ENCODE measurements around the gene LANCL2. TPM values are rescaled to one million over a fixed set of nuclear protein-coding genes. Genes with fewer than 3 reads are reported as not detected.

Gene LANCL2
- total RNA-seq, 1 experiment from 2014 or later, result 18.5 TPM

- ChIA-PET CTCF (no interaction called here), POLR2A (no interaction called here)
- no peak for DNase-seq
- Histone ChIP-seq H3K4me3 (ENCODE audit: low read depth, low read length) (no peak overlapping the region), H3K36me3 (ENCODE audit: control insufficient read depth, insufficient read depth, low read length) (no peaks in the 10 kb centered on the region), H3K27me3 (replicated peaks; ENCODE audit: control insufficient read depth, insufficient read depth, low read length) (no peaks in the 10 kb centered on the region), H3K4me1 (no peaks in the 10 kb centered on the region; the same call in 1 of the 2 replicates), H3K9me3 (no peaks in the 10 kb centered on the region)
- intact Hi-C loops (cut with micrococcal nuclease; ENCODE audit: unreplicated experiment), result no loop called here
- Mint-ChIP-seq H3K4me1 (ENCODE audit: low read depth, unreplicated experiment) (peaks cover 10% of the 10 kb centered on the region), H3K27ac (ENCODE audit: unreplicated experiment) (no peak overlapping the region), H3K36me3 (ENCODE audit: insufficient read depth, unreplicated experiment) (peaks cover 6% of the 10 kb centered on the region), H3K27me3 (ENCODE audit: insufficient read depth, unreplicated experiment) (no peaks in the 10 kb centered on the region), H3K9me3 (ENCODE audit: unreplicated experiment) (no peaks in the 10 kb centered on the region), H3K4me3 (ENCODE audit: unreplicated experiment) (no peak overlapping the region)
- no TSS peak for BruUV-seq (replicated peaks)
- TF ChIP-seq CTCF (IDR thresholded peaks at IDR 0.05; ENCODE audit: insufficient read depth in 1 of 2, low read depth in 1 of 2, low read length in 1 of 2, severe bottlenecking in 1 of 2, unreplicated experiment in 1 of 2), result no peak
Measured at GRCh38 chr7:55405856-55406541, 40.9 kb downstream of the LANCL2 start.

GRCh38 chr7:55409482-55410225, 44.5 kb downstream of the LANCL2 start:
- H3K9me3 Mint-ChIP-seq (ENCODE audit: unreplicated experiment), result no peaks in the 10 kb centered on the region
- ChIA-PET POLR2A (no interaction called here), CTCF (interaction anchor here (0.6 to 1.0 kb wide), 3 partner anchors 14 to 324 kb away, joined by 3 read pairs; no protein-coding TSS in a partner anchor)
- Histone ChIP-seq H3K9me3 (no peaks in the 10 kb centered on the region), H3K4me1 (no peaks in the 10 kb centered on the region; the same call in 1 of the 2 replicates), H3K4me3 (ENCODE audit: low read depth, low read length) (no peak overlapping the region), H3K36me3 (ENCODE audit: control insufficient read depth, insufficient read depth, low read length) (no peaks in the 10 kb centered on the region), H3K27me3 (replicated peaks; ENCODE audit: control insufficient read depth, insufficient read depth, low read length) (no peaks in the 10 kb centered on the region)
- H3K36me3 Mint-ChIP-seq (ENCODE audit: insufficient read depth, unreplicated experiment), result peaks cover 6% of the 10 kb centered on the region
- peaks cover 10% of the 10 kb centered on the region for H3K4me1 Mint-ChIP-seq (ENCODE audit: low read depth, unreplicated experiment)
- H3K27me3 Mint-ChIP-seq (ENCODE audit: insufficient read depth, unreplicated experiment), result no peaks in the 10 kb centered on the region
- no peak overlapping the region for H3K27ac Mint-ChIP-seq (ENCODE audit: unreplicated experiment)
- no TSS peak for BruUV-seq (replicated peaks)
- peak in 1 of 2 experiments; percentile 4 for TF ChIP-seq CTCF (IDR thresholded peaks at IDR 0.05; ENCODE audit: insufficient read depth in 1 of 2, low read depth in 1 of 2, low read length in 1 of 2, severe bottlenecking in 1 of 2, unreplicated experiment in 1 of 2)
- no peak for DNase-seq
- intact Hi-C loops (cut with micrococcal nuclease; ENCODE audit: unreplicated experiment), result no loop called here
- no peak overlapping the region for H3K4me3 Mint-ChIP-seq (ENCODE audit: unreplicated experiment)

DNA sequence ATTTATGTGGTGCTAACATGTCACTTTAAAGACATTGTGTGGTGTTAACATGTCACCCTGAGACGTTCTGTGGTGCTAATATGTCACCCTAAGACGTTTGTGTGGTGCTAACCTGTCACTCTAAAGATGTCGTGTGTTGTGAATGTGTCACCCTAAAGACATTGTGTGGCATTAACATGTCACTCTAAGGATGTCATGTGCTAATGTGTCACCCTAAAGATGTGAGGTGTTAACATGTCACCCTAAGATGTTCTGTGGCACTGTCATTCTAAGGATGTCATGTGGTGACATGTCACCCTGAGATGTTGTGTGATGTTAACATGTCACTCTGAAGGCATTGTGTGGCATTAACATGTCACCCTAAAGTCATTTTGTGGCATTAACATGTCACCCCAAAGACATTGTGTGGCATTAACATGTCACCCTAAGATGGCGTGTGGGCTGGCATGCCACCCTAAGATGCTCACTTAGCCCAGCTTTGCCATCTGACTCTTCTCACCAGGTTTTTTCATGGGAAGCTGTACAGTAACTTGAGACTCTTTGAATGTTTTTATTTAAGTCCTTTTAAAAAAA, 45.6 kb downstream of the LANCL2 start:
- CTCF ChIA-PET, result no interaction called here
- POLR2A ChIA-PET, result no interaction called here
- Histone ChIP-seq H3K27me3 (replicated peaks; ENCODE audit: control insufficient read depth, insufficient read depth, low read length) (no peaks in the 10 kb centered on the region), H3K4me1 (no peaks in the 10 kb centered on the region; the same call in 1 of the 2 replicates), H3K36me3 (ENCODE audit: control insufficient read depth, insufficient read depth, low read length) (no peaks in the 10 kb centered on the region), H3K9me3 (no peaks in the 10 kb centered on the region), H3K4me3 (ENCODE audit: low read depth, low read length) (no peak overlapping the region)
- peaks cover 2% of the 10 kb centered on the region for H3K36me3 Mint-ChIP-seq (ENCODE audit: insufficient read depth, unreplicated experiment)
- no peak for DNase-seq
- no peaks in the 10 kb centered on the region for H3K9me3 Mint-ChIP-seq (ENCODE audit: unreplicated experiment)
- TF ChIP-seq CTCF (IDR thresholded peaks at IDR 0.05; ENCODE audit: insufficient read depth in 1 of 2, low read depth in 1 of 2, low read length in 1 of 2, severe bottlenecking in 1 of 2, unreplicated experiment in 1 of 2), result no peak
- BruUV-seq (replicated peaks), result no TSS peak
- H3K27ac Mint-ChIP-seq (ENCODE audit: unreplicated experiment), result no peak overlapping the region
- intact Hi-C loops (cut with micrococcal nuclease; ENCODE audit: unreplicated experiment), result no loop called here
- peaks cover 10% of the 10 kb centered on the region for H3K4me1 Mint-ChIP-seq (ENCODE audit: low read depth, unreplicated experiment)
- no peak overlapping the region for H3K4me3 Mint-ChIP-seq (ENCODE audit: unreplicated experiment)
- H3K27me3 Mint-ChIP-seq (ENCODE audit: insufficient read depth, unreplicated experiment), result no peaks in the 10 kb centered on the region
